Neural cell (in vitro differentiated cells): Measurements from ENCODE around the gene SLC26A3.

Experiments used
- EP300 ChIP-seq: fragments of 450-650 bp; conservative IDR thresholded peaks from 2 replicates; pipeline ENCODE4 v1.6.1; 2014; ENCODE audit warnings: antibody characterized with exemption, mild to moderate bottlenecking, moderate library complexity; ENCODE audit not compliant: poor library complexity, severe bottlenecking
- SMC3 ChIP-seq: fragments of 450-650 bp; conservative IDR thresholded peaks from 2 replicates; pipeline ENCODE4 v1.6.1; 2014; ENCODE audit warnings: antibody characterized with exemption, mild to moderate bottlenecking, moderate library complexity; ENCODE audit not compliant: poor library complexity
- TAF1 ChIP-seq: IDR thresholded peaks from 2 replicates; pipeline ENCODE4 v1.6.1; 2012; ENCODE audit warnings: low read depth
- TF ChIP-seq, protein P1 (sequence below): fragments of 450-650 bp; IDR thresholded peaks from 2 replicates; pipeline ENCODE4 v1.5.1; 2014; ENCODE audit warnings: antibody characterized with exemption, mild to moderate bottlenecking, moderate library complexity; ENCODE audit not compliant: poor library complexity, severe bottlenecking

GRCh38 chr7:107721286-107721685, 81.7 kb downstream of the SLC26A3 start:
- TF ChIP-seq EP300 (no peak), TAF1 (no peak), SMC3 (no peak)
- TF ChIP-seq, protein P1, sequence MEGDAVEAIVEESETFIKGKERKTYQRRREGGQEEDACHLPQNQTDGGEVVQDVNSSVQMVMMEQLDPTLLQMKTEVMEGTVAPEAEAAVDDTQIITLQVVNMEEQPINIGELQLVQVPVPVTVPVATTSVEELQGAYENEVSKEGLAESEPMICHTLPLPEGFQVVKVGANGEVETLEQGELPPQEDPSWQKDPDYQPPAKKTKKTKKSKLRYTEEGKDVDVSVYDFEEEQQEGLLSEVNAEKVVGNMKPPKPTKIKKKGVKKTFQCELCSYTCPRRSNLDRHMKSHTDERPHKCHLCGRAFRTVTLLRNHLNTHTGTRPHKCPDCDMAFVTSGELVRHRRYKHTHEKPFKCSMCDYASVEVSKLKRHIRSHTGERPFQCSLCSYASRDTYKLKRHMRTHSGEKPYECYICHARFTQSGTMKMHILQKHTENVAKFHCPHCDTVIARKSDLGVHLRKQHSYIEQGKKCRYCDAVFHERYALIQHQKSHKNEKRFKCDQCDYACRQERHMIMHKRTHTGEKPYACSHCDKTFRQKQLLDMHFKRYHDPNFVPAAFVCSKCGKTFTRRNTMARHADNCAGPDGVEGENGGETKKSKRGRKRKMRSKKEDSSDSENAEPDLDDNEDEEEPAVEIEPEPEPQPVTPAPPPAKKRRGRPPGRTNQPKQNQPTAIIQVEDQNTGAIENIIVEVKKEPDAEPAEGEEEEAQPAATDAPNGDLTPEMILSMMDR, result no peak
